DND-41 (cell line): Measurements from ENCODE around the gene TTC14.
"Not testable (repeated sequence)": the region's sequence is repeated elsewhere in the genome, so short reads cannot be mapped to it uniquely, and the experiment has no call there.

ENCODE experiments used
- EZH2 ChIP-seq: IDR thresholded peaks from 3 replicates; pipeline ENCODE4 v1.6.1; 2012; ENCODE audit warnings: borderline replicate concordance, low read depth, mild to moderate bottlenecking, moderate library complexity, low read length, inconsistent platforms; ENCODE audit not compliant: severe bottlenecking
- TF ChIP-seq, protein P1 (sequence below): IDR thresholded peaks from 2 replicates; pipeline ENCODE4 v1.5.1; 2012; ENCODE audit warnings: borderline replicate concordance, low read length, moderate library complexity, mild to moderate bottlenecking; ENCODE audit not compliant: poor library complexity, severe bottlenecking; ENCODE audit errors: extremely low read depth

DNA sequence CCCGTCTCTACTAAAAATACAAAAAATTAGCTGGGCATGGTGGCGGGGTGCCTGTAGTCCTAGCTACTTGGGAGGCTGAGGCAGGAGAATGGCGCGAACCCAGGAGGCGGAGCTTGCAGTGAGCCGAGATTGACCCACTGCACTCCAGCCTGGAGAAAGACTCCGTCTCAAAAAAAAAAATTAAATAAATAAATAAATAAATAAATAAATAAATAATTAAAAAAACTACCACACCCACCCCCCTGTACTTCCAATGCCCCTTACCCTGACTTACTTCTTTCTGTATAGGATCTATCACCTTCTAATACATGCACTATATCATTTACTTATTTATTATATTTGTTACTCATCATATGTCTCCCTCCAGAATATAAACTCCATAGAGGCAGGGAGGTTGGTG is 8.3 kb upstream of the TTC14 start:
- TF ChIP-seq, protein P1, sequence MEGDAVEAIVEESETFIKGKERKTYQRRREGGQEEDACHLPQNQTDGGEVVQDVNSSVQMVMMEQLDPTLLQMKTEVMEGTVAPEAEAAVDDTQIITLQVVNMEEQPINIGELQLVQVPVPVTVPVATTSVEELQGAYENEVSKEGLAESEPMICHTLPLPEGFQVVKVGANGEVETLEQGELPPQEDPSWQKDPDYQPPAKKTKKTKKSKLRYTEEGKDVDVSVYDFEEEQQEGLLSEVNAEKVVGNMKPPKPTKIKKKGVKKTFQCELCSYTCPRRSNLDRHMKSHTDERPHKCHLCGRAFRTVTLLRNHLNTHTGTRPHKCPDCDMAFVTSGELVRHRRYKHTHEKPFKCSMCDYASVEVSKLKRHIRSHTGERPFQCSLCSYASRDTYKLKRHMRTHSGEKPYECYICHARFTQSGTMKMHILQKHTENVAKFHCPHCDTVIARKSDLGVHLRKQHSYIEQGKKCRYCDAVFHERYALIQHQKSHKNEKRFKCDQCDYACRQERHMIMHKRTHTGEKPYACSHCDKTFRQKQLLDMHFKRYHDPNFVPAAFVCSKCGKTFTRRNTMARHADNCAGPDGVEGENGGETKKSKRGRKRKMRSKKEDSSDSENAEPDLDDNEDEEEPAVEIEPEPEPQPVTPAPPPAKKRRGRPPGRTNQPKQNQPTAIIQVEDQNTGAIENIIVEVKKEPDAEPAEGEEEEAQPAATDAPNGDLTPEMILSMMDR: not testable (repeated sequence)
- not testable (repeated sequence) for TF ChIP-seq EZH2
